NCI-H2196 treated with DMSO at 0.1 percent for 48 hours (cell line): ENCODE measurements around the gene LGR4.
A peak's percentile ranks its signal among the peaks of the same experiment; 100 is the strongest.

Experiments
- DNase-seq: peaks from one replicate; lab custom pipeline; 2025; ENCODE audit not compliant: unreplicated experiment; lab: John Stamatoyannopoulos, UW

LGR4 gene

DNA sequence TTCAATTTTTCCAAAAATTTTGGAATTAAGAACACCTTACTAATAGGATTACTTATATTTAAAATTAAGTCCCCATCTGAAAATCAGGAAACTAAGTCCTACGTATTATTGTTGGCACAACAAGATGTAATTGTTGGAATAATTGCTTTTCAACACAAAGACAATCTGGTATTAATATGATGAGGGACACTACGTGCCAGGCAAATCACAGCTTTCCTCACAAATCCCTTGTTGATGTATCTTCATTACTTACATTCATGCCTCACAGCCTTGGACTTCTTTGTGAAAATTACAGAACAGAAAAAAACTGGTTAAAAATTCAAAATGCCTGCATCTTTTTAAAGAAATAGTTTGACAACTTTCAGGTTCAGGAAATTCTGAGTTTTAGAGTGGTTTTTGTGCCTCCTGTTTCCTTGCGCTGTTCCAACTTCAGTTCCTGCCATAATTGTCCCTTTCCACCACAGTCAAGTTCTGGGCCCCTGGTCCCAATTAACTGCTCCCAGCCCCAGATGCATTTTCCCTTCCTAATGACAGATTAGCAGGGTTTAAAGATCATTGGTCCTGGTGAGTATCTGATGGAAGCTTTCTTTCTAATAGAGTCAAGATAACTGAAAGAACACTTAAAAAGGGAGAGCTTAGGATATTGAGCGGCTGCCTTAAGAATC, 86.3 kb downstream of the LGR4 start:
- DNase-seq, result no peak

DNA sequence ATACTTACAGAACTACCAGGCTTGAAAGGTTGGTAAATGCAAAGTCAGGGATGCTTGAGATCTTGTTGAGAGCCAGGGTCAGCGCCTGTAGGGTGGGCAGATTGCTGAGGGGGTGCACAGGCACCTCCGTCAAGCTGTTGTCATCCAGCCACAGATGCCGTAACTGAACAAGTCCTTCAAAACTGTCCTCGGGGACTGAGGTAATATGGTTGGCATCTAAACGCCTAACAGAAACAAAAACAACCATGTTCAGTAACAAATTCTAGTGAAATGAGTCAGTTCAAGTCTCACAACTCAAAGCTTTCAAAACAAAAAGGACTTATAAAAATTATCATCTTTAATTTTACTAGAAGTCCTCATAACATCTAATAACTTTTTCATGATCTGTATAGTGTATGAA, 87.3 kb downstream of the LGR4 start:
- no peak for DNase-seq

- DNase-seq, result no peak
These were observed 88.4 kb downstream of the LGR4 start for GRCh38 chr11:27384227-27384626.

DNA sequence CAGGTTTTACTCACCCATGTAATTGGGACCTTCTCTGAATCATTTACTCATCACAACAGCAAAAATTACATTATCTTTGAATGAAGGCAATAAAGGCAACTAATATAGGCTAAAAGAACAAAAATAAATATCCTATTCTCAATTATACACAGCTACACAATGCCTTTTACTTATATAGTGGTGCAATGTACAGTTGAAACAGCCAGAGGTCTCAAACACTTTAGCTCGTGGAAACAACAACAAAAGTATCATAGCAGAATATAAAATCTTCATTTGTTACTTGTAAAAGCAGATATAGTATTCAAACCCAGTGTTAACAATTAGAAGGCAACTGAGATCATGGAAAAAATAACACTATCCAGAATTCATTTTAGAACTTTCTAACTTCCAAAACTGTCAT, 88.9 kb downstream of the LGR4 start:
- DNase-seq, result no peak

DNA sequence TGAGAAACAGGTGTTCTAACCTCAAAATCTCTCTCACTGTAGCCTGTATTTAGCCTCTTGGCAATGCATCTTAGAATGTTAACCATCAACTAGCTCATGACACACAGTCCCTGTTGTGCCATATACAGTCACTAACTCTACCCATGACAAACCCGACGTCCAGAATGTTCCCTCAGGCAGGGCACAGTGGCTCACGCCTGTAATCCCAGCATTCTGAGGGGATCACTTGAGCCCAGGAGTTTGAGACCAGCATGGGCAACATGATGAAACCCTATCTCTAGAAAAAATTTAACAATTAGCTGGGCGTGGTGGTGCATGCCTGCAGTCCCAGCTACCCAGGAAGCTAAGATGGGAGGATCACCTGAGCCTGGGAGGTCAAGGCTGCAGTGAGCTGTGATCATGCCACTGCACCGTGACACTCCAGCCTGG, 91.3 kb downstream of the LGR4 start:
- DNase-seq, result no peak

DNA sequence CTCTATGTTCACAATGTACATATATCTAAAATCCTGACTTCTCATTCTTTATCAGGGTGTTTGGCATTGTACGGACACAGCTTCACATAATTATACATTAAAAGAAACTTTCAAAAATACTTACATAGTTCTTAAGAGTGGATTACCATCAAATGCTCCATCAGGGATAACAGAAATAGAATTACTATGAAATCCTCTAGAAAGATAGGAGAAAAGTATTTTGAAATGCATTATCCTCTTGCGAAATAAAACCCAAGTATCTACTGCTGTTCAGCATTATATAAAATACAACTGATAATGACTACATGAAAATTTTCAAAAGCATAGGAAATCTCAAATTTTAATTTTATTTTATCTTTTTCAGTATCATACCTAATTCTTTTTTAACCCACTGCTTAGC, 91.8 kb downstream of the LGR4 start:
- no peak for DNase-seq

- no peak for DNase-seq
These were observed 93.1 kb downstream of the LGR4 start for GRCh38 chr11:27379449-27379848.

DNA sequence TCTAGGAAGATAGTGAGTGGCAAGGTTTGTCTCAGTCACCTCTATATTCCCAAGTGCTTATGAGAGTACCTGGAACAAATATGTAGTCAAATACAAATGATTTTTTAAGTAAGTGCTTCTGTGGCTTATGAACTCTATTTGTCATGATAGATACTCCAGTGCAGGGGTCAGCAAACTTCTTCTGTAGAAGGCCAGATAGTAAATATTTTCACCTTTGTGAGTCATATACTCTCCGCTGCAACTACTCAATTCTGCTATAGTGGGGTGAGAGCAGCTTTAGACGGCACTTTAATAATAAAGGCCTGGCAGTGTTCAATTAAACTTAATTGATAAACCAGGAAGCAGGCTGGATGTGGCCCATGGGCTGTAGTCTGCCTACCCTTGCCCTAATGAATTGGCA, 97.2 kb downstream of the LGR4 start:
- no peak for DNase-seq

DNA sequence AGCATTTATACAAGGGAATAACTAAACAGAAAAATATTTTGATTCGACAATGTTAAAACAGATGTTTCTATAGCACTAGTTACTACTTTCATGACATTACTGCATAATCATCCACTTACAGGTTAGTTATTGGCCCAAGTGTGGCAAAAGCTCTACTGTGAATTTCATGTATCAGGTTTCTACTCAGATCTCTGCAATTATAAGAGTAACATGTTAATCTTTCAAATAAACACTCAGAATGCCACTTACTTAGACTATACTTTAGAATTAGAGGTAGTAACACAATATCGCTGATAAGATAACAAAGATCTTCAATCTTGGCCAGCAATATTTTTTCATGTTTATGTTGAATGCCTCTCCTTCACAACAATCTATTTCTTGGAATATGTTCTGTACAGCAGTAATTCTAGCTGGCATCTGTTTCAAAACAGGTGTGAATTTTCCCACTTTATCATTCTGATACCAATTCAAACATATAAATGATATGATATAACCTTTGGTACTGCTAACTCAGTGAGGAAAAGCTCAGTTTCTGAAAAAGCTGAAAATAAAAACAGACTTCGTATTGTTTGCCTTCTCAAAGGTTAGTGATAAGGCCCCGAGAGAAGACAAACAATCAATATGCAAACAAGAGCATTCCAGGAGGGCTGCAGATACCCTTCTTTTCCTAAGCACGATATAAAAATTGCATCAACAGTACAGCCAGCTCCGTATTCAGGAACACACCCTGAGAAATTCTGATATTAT, 98.6 kb downstream of the LGR4 start:
- DNase-seq, result no peak

- DNase-seq, result no peak
These were observed 99.2 kb downstream of the LGR4 start for GRCh38 chr11:27373392-27373791.

DNA sequence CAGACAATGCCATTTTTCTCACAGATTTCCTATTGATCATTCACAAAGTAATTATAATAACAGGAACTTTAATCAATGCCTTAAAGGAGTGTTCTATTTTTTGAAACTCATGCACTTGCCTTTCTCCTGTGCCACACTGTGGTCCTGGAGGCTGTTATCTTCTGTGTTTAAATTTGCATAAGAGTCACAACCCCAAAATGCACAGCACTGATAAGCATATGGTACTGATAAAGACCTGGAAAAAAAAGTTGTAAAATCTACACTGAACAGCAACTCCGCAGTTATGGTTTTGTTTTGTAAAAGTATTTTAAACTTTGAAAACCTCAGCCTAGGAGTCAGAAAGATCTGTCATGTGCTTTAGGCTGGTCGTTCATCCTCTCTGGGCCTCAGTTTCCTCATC, 100.4 kb downstream of the LGR4 start:
- DNase-seq, result no peak

- no peak for DNase-seq
These were observed 101.1 kb downstream of the LGR4 start for GRCh38 chr11:27371489-27371888.

DNA sequence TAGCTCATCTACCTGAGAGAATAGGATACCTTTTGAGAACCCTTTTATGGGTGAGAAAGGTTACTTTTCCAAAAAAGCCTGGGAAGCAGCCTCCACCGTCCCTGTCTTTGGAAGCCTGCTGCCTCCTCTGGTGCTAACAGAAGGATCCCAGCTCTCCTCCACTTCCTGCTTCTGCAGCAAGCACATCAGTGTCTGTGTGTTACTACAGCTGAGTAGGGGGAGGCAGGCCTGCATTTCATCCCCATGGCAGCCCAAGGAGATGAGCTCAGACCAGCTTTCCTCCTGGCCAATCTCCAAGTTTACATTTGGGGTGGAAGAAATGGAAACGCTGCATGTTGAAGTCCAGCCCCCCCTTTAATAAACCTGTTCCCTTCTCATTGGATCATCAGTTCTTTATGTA, 102.2 kb downstream of the LGR4 start:
- DNase-seq, result no peak

DNA sequence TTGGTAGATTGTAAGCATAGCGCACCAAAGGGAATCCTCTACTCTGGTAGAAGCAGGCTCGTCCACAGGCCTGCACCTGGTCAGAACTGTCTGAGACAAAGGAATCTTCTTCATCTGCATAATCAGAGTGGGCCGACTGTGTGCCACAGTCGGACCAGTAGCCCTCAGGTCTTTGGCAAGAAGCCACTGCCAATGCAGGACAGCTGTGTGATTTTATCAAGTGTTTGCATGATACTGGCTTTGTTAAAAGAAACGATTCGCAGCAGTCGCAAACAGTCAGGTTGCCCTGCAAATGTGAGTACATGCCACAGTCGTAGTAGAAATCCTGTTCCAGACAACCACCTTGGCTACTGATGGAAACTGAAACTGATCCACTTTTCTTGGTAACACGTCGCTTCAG, 104.7 kb downstream of the LGR4 start:
- DNase-seq, result peak; percentile 52

GRCh38 chr11:27363576-27364117, 108.9 kb downstream of the LGR4 start:
- no peak for DNase-seq

- peak; percentile 82 for DNase-seq
These were observed 109.6 kb downstream of the LGR4 start, which contains the start of gene CCDC34 for GRCh38 chr11:27362749-27363575. Gene CCDC34, minus strand, starts transcription at chr11:27363215. Its CDS starts 21 bp downstream, at chr11:27363194.

GRCh38 chr11:27361649-27362431, 110.8 kb downstream of the LGR4 start:
- no peak for DNase-seq

DNA sequence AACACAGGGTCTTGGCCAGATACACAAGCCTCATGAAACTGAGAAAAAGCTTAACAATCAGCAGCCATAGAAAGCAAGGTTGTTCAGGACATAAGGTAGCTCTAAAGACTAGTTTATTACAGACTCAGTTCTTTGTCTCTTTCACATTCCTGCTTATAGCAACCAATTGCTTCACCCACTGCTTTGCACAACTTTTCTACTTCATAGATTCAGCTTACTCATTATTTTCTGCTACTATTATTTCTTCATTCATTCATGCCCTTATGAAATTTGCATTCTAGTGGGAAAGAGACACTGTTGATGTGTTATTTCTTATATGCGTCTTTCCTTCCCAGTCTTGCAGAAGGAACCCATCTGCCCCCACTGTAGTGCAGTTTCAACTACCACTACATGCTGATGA, 114.3 kb downstream of the LGR4 start:
- DNase-seq, result no peak

- DNase-seq, result peak; percentile 37
These were observed 115.3 kb downstream of the LGR4 start for GRCh38 chr11:27357250-27357649.

GRCh38 chr11:27356624-27357222, 115.9 kb downstream of the LGR4 start:
- DNase-seq, result no peak
